B cell (primary cell): ENCODE results near the gene PHC3.

Experiments used
- CTCF ChIP-seq: fragments of 200-600 bp; IDR thresholded peaks from one replicate; pipeline ENCODE4 v1.8.0; 2022; ENCODE audit warnings: antibody characterized with exemption, mild to moderate bottlenecking
- EZH2 ChIP-seq: IDR thresholded peaks from 2 replicates; pipeline ENCODE4 v1.6.1; 2012; ENCODE audit warnings: borderline replicate concordance, low read depth, mild to moderate bottlenecking, moderate library complexity, low read length; ENCODE audit not compliant: insufficient read depth, poor library complexity, severe bottlenecking

- TF ChIP-seq CTCF (peak; percentile 30), EZH2 (no peak)
These were observed 8.1 kb upstream of the PHC3 start for GRCh38 chr3:170189398-170190256.
